Transverse colon (tissue), 4 donors: ENCODE results near the gene SIK1.
"Not testable (repeated sequence)": the region's sequence is repeated elsewhere in the genome, so short reads cannot be mapped to it uniquely, and the experiment has no call there.

Experiments
- EP300 ChIP-seq: sonication (generic); formaldehyde crosslinking; IDR thresholded peaks from one replicate; pipeline ENCODE4 v1.6.1; 2017; ENCODE audit warnings: antibody characterized with exemption, low read depth
- POLR2A ChIP-seq: fragments of 450-650 bp; IDR thresholded peaks from one replicate; pipeline ENCODE4 v1.6.1; 2016; ENCODE audit warnings: antibody characterized with exemption, mild to moderate bottlenecking, moderate library complexity
- POLR2AphosphoS5 ChIP-seq, 3 donors: sonication (generic); formaldehyde crosslinking; IDR thresholded peaks; one replicate each; pipeline ENCODE4 v1.6.1; 2016; ENCODE audit warnings: antibody characterized with exemption in 3 of 3
- TF ChIP-seq, protein P1 (sequence below), 5 experiments: fragments of 200-600 bp in 3 of 5; fragments of 450-650 bp in 2 of 5; sonication (generic) in 3 of 5; IDR thresholded peaks; 1 replicate in 2 of 5; 2 replicates in 3 of 5; pipeline ENCODE4 v1.5.1; 2016 to 2017; ENCODE audit warnings: antibody characterized with exemption in 5 of 5, inconsistent platforms in 3 of 5, mild to moderate bottlenecking in 2 of 5, moderate library complexity in 1 of 5

DNA sequence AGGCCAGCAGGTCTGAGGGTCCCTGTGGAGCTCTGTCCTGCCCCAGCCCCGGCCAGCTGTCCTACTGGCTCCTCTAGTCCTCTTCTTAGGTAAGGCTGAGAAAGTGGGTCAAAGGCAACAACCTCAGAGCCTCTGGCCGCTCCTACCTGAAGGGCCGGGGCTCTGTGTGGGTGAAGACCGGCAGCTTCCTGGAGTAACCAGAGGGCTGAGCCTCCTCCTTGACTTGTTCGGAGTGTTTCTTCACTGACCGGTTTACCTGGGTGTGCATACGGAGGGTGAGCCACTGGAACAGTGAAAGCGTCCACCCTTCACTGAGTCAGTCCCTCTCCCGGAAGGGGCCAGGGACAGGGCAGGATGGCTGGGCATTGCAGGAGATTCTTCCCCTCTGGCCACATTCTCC is 9.3 kb upstream of the SIK1 start:
- TF ChIP-seq, protein P1, sequence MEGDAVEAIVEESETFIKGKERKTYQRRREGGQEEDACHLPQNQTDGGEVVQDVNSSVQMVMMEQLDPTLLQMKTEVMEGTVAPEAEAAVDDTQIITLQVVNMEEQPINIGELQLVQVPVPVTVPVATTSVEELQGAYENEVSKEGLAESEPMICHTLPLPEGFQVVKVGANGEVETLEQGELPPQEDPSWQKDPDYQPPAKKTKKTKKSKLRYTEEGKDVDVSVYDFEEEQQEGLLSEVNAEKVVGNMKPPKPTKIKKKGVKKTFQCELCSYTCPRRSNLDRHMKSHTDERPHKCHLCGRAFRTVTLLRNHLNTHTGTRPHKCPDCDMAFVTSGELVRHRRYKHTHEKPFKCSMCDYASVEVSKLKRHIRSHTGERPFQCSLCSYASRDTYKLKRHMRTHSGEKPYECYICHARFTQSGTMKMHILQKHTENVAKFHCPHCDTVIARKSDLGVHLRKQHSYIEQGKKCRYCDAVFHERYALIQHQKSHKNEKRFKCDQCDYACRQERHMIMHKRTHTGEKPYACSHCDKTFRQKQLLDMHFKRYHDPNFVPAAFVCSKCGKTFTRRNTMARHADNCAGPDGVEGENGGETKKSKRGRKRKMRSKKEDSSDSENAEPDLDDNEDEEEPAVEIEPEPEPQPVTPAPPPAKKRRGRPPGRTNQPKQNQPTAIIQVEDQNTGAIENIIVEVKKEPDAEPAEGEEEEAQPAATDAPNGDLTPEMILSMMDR (IDR thresholded peaks at IDR 0.05) = not testable (repeated sequence)
- not testable (repeated sequence) for TF ChIP-seq EP300; POLR2AphosphoS5 (IDR thresholded peaks at IDR 0.05); POLR2A
